Skeletal muscle tissue (tissue), 4 donors: Measurements from ENCODE around the gene UGT3A2. TPM values are rescaled to one million over a fixed set of nuclear protein-coding genes. Genes with fewer than 3 reads are reported as not detected.
"Not testable (repeated sequence)": the region's sequence is repeated elsewhere in the genome, so short reads cannot be mapped to it uniquely, and the experiment has no call there.

Experiments
- H3K27ac ChIP-seq: one replicate; pipeline ENCODE4 v1.7.0; 2013; ENCODE audit warnings: mild to moderate bottlenecking, low read depth, low read length, inconsistent platforms
- H3K27me3 ChIP-seq, 3 donors: one replicate each; pipeline ENCODE4 v1.7.0; 2013; ENCODE audit warnings: low read length in 3 of 3; ENCODE audit not compliant: control insufficient read depth in 3 of 3, insufficient read depth in 3 of 3
- H3K36me3 ChIP-seq, 3 donors: one replicate each; pipeline ENCODE4 v1.7.0; 2013; ENCODE audit warnings: low read length in 3 of 3; ENCODE audit not compliant: control insufficient read depth in 3 of 3, insufficient read depth in 3 of 3
- H3K4me1 ChIP-seq, 3 donors: one replicate each; pipeline ENCODE4 v1.7.0; 2013; ENCODE audit warnings: low read length in 3 of 3, mild to moderate bottlenecking in 3 of 3; ENCODE audit not compliant: control insufficient read depth in 3 of 3, insufficient read depth in 3 of 3
- H3K4me3 ChIP-seq, 3 donors: one replicate each; pipeline ENCODE4 v1.7.0; 2013; ENCODE audit warnings: low read length in 3 of 3
- H3K9ac ChIP-seq, 3 donors: one replicate each; pipeline ENCODE4 v1.7.0; 2013; ENCODE audit warnings: low read length in 3 of 3, mild to moderate bottlenecking in 3 of 3, moderate library complexity in 2 of 3, low read depth in 1 of 3
- H3K9me3 ChIP-seq, 3 donors: one replicate each; pipeline ENCODE4 v1.7.0; 2013; ENCODE audit warnings: low read length in 3 of 3; ENCODE audit not compliant: control insufficient read depth in 3 of 3
- total RNA-seq: library from RNA; depleted of rRNA; stranded (reverse); fragments of >200 nt; gene quantifications from one replicate; pipeline ENCODE4 v1.2.3, GENCODE V29; 2014
- donor health status: Osteomylitis.

Gene UGT3A2
- total RNA-seq, 1 donor from 2014 or later = under 0.01 TPM

DNA sequence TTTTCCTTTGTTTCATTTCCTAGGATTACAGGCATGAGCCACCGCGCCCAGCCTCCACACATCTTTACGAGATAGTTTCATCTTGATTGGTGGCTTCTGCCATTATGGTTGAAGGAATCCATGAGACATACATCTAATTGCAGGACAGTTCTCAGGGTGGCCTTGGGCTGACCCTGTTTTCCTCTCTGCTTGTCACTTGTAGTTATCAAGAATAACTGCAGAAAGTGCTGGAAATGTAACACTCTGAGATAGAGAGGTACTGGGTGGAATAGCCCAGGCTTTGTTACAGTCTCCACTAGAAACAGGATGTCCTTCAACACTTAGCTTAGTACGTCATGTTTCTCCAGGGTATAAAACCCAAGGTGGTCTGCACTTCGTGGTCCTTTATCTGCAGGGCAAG, 10.7 kb downstream of the UGT3A2 start:
- Histone ChIP-seq H3K27me3 (no peaks in the 10 kb centered on the region), H3K9ac (no peak overlapping the region), H3K4me1 (no peaks in the 10 kb centered on the region), H3K27ac (no peak overlapping the region), H3K4me3 (no peak overlapping the region), H3K9me3 (no peaks in the 10 kb centered on the region), H3K36me3 (no peaks in the 10 kb centered on the region)

DNA sequence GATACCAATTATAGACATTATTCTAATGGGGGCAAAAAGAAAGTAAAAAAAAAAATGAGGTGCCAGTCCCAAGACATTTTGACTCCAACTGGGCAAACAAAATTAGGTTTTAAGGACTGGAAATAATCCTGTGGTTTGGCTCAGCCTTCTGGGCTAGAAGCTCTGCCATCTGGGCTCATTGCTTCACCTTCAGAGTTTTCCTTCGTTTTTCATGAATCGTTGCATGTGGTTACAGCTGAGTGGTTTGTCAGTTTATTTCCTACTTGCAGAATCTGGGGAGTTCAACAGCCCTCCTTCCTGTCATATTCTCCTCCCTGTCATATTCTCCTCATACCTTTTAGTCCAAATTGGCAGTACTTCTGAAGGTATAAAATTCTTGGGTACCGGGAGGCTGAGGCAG, 12.0 kb downstream of the UGT3A2 start:
- Histone ChIP-seq H3K27me3 (no peaks in the 10 kb centered on the region), H3K4me1 (no peaks in the 10 kb centered on the region), H3K36me3 (no peaks in the 10 kb centered on the region), H3K27ac (no peak overlapping the region), H3K9me3 (no peaks in the 10 kb centered on the region), H3K9ac (no peak overlapping the region), H3K4me3 (no peak overlapping the region)

DNA sequence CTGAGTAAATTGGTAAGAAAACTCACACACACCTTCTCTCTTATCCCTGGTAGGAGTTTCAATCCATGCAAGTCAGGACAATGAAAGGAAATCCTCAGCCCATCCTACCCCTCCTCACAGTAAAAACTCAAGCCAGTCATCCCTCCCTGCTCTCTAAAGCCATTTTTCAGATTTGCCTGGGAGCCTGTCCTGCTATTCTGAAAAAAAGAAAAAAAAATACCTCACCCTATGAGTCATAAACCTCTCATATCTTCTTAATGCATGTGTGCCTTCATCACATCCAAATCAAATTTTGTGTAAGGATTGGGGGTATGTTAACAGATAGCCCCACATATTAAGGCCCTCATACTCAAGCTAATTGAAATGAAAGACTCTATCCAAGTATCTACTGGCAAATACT, 14.1 kb downstream of the UGT3A2 start:
- H3K27me3 ChIP-seq = no peaks in the 10 kb centered on the region
- H3K9ac ChIP-seq = no peak overlapping the region
- H3K27ac ChIP-seq = no peak overlapping the region
- H3K9me3 ChIP-seq = no peaks in the 10 kb centered on the region
- no peak overlapping the region for H3K4me3 ChIP-seq
- H3K4me1 ChIP-seq = no peaks in the 10 kb centered on the region
- no peaks in the 10 kb centered on the region for H3K36me3 ChIP-seq

DNA sequence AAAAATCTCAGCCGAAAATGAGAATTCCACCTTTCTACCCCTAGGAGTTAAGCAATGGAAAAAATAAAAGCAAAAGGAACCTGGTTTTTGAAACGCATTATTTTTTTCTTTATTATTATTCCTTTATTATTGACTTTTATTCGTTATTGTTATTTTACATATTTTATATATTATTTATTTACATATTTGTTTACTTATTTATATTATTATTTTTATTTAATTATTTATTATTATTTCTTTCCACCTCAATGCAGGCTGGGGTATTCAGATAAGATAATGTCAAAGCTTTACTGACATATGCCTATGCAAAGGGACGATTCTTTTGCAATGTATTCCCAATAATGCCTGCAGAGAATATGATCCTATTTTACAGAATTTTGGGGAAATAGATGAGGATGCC, 16.7 kb downstream of the UGT3A2 start:
- Histone ChIP-seq H3K27ac (no peak overlapping the region), H3K9ac (no peak overlapping the region), H3K9me3 (no peaks in the 10 kb centered on the region), H3K4me1 (no peaks in the 10 kb centered on the region), H3K36me3 (no peaks in the 10 kb centered on the region), H3K27me3 (no peaks in the 10 kb centered on the region), H3K4me3 (no peak overlapping the region)

DNA sequence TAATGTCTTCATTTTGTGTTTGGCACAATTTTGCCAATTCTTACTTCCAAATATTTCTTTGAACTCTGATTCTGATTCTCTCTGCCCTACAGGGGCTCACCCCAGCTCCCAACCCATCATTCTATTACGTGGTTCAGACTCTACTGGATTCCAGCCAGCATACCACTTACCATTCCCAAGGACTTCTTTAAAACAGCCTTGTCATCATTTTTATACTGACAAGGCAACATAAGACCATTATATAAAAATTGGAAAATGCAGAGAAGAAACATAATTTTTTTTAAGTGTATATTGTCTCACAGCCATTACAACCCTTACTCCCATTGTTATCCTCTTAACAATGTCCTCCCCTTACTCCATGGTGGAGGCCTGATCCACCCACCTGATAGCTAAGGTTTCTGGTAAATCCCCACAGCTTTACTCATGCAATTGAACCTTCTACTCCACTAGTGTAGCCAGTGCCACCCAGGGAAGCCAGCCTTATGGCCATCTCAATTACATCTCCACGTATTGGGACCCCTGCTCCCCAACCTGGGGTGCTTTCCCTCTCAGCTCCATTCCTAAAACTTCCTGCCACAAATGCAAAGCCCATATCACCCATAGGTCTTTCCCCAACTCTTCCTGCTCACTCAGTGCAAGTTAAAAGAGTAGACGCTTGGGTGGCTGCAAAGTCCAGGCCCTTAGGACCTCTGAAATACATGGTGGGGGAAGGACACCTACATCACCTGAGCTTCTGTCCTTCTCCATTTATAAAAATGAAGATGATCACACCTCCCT, 19.1 kb downstream of the UGT3A2 start:
- Histone ChIP-seq H3K4me1 (no peaks in the 10 kb centered on the region), H3K27me3 (no peaks in the 10 kb centered on the region), H3K9me3 (no peaks in the 10 kb centered on the region), H3K9ac (no peak overlapping the region), H3K4me3 (no peak overlapping the region), H3K27ac (no peak overlapping the region), H3K36me3 (no peaks in the 10 kb centered on the region)

DNA sequence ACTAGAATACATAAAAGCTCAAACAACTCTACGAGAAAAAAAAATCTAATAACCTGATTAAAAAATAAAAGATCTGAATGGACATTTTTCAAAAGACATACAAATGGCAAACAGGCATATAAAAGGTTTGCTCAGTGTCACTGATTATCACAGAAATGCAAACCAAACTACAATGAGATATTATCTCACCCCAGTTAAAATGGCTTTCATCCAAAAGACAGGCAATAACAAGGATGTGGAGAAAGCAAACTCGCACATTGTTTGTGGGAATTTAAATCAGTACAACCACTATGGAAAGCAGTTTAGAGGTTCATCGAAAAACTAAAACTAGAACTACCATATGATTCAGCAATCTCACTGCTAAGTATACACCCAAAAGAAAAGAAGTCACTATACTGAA, 20.8 kb downstream of the UGT3A2 start:
- Histone ChIP-seq H3K36me3 (no peaks in the 10 kb centered on the region), H3K9ac (no peak overlapping the region), H3K4me1 (peaks cover 3 to 7% (median 5%) of the 10 kb centered on the region in 3 donors), H3K9me3 (no peaks in the 10 kb centered on the region), H3K4me3 (no peak overlapping the region), H3K27me3 (no peaks in the 10 kb centered on the region), H3K27ac (no peak overlapping the region)

DNA sequence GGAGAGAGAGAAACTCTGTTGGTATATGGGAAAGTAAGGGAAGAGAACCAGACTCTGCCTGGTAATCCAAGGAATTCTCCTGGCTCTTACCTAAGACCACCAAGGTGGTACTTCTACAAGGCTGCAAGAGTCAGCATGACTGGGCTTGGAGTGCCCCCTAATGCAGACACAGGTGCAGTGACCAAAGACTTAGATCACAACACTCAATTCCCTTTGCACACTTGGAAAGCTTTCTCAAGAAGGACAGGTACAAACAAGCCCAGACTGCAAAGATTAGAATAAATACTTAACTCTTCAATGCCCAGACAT, 25.2 kb downstream of the UGT3A2 start:
- Histone ChIP-seq H3K4me3 (no peak overlapping the region), H3K4me1 (peaks cover 7 to 14% (median 10%) of the 10 kb centered on the region in 3 donors), H3K27me3 (no peaks in the 10 kb centered on the region), H3K9me3 (no peaks in the 10 kb centered on the region), H3K9ac (no peak overlapping the region), H3K27ac (no peak overlapping the region), H3K36me3 (no peaks in the 10 kb centered on the region)

DNA sequence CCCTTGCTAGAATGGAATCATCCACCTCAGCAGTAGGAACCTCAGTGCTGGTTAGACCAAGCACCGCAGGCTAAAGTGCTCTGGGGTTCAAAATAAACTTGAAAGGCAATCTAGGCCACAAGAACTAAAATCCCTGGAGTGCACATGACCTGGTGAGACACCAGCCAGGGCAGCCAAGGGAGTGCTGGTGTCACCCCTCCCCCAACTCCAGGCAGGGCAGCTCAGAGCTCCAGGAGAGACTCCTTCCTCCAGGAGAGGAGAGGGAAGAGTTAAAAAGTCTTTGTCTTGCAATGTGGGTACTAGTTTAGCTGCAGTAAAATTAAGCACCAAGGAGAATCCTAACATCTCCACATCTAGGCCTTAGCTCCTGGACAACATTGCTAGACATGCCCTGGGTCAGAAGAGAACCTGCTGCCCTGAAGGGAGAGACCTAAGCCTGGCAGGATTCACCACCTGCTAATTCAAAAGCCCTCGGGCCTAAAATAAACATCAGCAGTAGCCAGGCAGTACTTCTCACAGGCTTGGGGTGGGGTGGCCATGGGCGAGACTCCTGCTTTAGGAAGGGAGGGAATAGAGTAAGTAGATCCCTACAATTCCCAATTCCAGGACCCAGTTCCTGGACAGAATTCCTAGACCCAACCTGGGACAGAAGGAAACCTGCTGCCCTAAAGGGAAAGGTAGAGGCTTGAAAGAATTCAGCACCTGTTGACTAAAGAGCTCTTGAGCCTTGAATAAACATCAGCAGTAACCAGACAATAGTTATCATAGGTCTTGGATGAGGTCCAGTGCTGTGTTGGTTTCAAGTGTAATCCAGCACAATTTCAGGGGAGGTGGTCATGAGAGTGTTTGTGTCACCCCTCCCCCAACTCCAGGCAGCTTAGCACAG, 25.8 kb downstream of the UGT3A2 start:
- Histone ChIP-seq H3K27me3 (no peaks in the 10 kb centered on the region), H3K9me3 (no peaks in the 10 kb centered on the region), H3K9ac (no peak overlapping the region), H3K4me1 (peaks cover 7 to 14% (median 10%) of the 10 kb centered on the region in 3 donors), H3K27ac (no peak overlapping the region), H3K36me3 (no peaks in the 10 kb centered on the region), H3K4me3 (no peak overlapping the region)

DNA sequence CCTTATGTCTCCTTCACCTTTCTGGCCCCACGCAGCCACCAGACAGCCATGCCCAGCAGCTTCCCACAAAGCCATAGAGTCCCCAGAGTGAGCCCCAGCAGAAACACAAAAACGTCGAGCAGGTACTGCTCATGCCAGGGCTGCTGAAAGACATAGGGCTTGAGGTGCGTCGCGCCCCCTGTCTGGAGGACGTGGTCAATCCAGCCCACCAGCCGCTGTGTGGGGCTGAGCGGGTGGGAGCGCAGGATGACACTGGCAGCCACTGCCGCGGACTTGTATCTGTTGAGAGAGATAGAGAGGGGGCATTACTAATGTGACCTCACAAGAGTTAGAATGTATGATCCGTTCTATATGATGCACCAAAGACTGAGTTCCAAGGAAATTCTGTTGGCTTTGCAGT, 31.0 kb downstream of the UGT3A2 start:
- Histone ChIP-seq H3K36me3 (no peaks in the 10 kb centered on the region), H3K9me3 (no peaks in the 10 kb centered on the region), H3K4me1 (peaks cover under 1 to 5% (median 5%) of the 10 kb centered on the region in 3 donors), H3K4me3 (no peak overlapping the region), H3K27me3 (no peaks in the 10 kb centered on the region), H3K27ac (no peak overlapping the region), H3K9ac (no peak overlapping the region)

DNA sequence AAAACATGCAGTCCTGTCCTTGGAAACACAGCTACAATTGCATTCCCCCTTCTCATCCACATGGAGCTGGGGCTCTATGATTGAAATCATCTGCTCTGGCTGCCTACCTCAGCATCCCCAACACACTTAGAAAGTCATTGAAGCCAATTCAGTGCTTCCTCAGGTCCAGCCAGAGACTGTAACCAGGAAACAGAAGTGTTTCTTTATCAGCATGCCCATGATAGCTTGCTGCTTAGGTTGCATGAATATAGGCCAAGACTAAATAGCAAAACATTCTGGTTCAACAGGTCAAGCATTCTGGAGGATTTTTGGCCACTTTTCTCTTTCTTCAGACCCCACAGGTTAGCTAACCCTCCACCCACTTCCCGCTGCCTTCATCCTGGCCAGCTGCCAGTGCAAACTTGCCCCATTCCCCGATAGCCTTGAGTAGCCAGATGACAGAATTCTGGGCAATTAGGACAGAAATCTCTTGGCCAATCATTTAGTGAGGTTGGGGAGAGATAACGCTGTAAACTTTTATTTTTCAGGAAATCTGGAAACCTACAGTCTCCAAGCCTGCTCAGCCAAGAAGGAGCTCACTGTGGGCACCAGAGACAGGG, 32.0 kb downstream of the UGT3A2 start:
- H3K4me1 ChIP-seq, H3K36me3 ChIP-seq, H3K9ac ChIP-seq, H3K9me3 ChIP-seq, H3K27me3 ChIP-seq, H3K27ac ChIP-seq, H3K4me3 ChIP-seq: not testable (repeated sequence)
